DMS53 treated with DMSO at 0.1 percent for 48 hours (cell line): Measurements from ENCODE around the gene OGFR.

Experiments
- DNase-seq: peaks from one replicate; lab custom pipeline; 2025; ENCODE audit not compliant: unreplicated experiment; lab: John Stamatoyannopoulos, UW

OGFR gene

GRCh38 chr20:62856931-62857619 is 52.4 kb downstream of the OGFR start:
- DNase-seq, result no peak

- no peak for DNase-seq
These were observed 53.6 kb downstream of the OGFR start for GRCh38 chr20:62858058-62858830.

- DNase-seq, result no peak
These were observed 55.1 kb downstream of the OGFR start for GRCh38 chr20:62859721-62860120.

- DNase-seq, result no peak
These were observed 55.8 kb downstream of the OGFR start for GRCh38 chr20:62860391-62860923.

GRCh38 chr20:62860924-62861691 is 56.5 kb downstream of the OGFR start:
- DNase-seq, result no peak

- DNase-seq, result peak; percentile 59
These were observed 57.2 kb downstream of the OGFR start, which contains the start of gene TCFL5 for GRCh38 chr20:62861726-62862336. Gene TCFL5, minus strand, starts transcription at chr20:62861822. Its CDS starts 152 bp downstream, at chr20:62861670.
